Kidney (tissue), 14 donors: ENCODE measurements around the gene MTOR. TPM values are rescaled to one million over a fixed set of nuclear protein-coding genes. Genes with fewer than 3 reads are reported as not detected.

Experiments
- DNase-seq, 5 donors: peaks; one replicate each; pipeline ENCODE4 v3.0.0-alpha.2; 2013 to 2020
- FAIRE-seq: peaks from 2 replicates; lab custom pipeline; 2012; peaks lifted over from hg19 to GRCh38; lab: Jason Lieb, UNC
- H3K27ac ChIP-seq, 2 donors: one replicate each; pipeline ENCODE4 v1.7.0; 2013; ENCODE audit warnings: low read depth in 2 of 2, low read length in 2 of 2, inconsistent platforms in 1 of 2
- H3K27me3 ChIP-seq: one replicate; pipeline ENCODE4 v1.7.1; 2013; ENCODE audit warnings: low read length, inconsistent platforms; ENCODE audit not compliant: control insufficient read depth, insufficient read depth
- H3K36me3 ChIP-seq, 3 donors: one replicate each; pipeline versions ENCODE4 v1.7.0 to v1.7.1; 2013; ENCODE audit warnings: low read length in 3 of 3, control low read depth in 1 of 3, inconsistent platforms in 1 of 3; ENCODE audit not compliant: insufficient read depth in 3 of 3, control insufficient read depth in 2 of 3
- H3K4me1 ChIP-seq, 3 donors: one replicate each; pipeline versions ENCODE4 v1.7.0 to v1.7.1; 2013; ENCODE audit warnings: low read length in 3 of 3, inconsistent platforms in 1 of 3, low read depth in 1 of 3; ENCODE audit not compliant: control insufficient read depth in 2 of 3, insufficient read depth in 2 of 3
- H3K4me3 ChIP-seq, 3 donors: one replicate each; pipeline versions ENCODE4 v1.7.0 to v1.8.1; 2013; ENCODE audit warnings: low read length in 3 of 3, control low read depth in 1 of 3, inconsistent platforms in 1 of 3
- H3K9ac ChIP-seq, 3 donors: one replicate each; pipeline versions ENCODE4 v1.7.0 to v1.7.1; 2013; ENCODE audit warnings: low read length in 3 of 3, control low read depth in 1 of 3, inconsistent platforms in 1 of 3
- H3K9me3 ChIP-seq, 3 donors: one replicate each; pipeline versions ENCODE4 v1.7.0 to v1.7.1; 2013; ENCODE audit warnings: low read length in 3 of 3, control low read depth in 1 of 3, inconsistent platforms in 1 of 3; ENCODE audit not compliant: control insufficient read depth in 2 of 3, insufficient read depth in 1 of 3
- CTCF ChIP-seq: IDR thresholded peaks from 3 replicates; pipeline ENCODE4 v1.5.1; 2012; ENCODE audit warnings: mild to moderate bottlenecking, moderate library complexity, borderline replicate concordance; ENCODE audit not compliant: insufficient read depth; ENCODE audit errors: extremely low read depth
- intact Hi-C: fragments of 100-400 bp; cut with DNase I; formaldehyde crosslinking; loops from one replicate; pipeline ENCODE4 v1.11.1; 2022
- polyA plus RNA-seq: library from polyadenylated mRNA; stranded (reverse); fragments of 350-450 nt; fragmentation: Illumina TruSeq; extraction: RNeasy Lipid Tissue Mini Kit (QIAGEN cat#74804); gene quantifications from one replicate; pipeline ENCODE4 v1.2.3, GENCODE V29; 2014; ENCODE audit warnings: low read depth, low replicate concordance; ENCODE audit not compliant: insufficient read depth
- total RNA-seq: library from RNA; stranded (reverse); fragmentation: NEBNext Ultra II Directional; extraction: Animal tissue kit (Norgen Biotek cat#: 25700); gene quantifications from one replicate; pipeline ENCODE4 v1.2.1, GENCODE V29; 2021
- donor health status: control.
- donor health status: control.
- donor health status: control.
- donor health status: control.
- donor health status: control.
- donor health status: DM: yes; HTN: yes; CAD: no.
- donor health status: Normal renal cell carcinoma (clear cell type).

MTOR gene
- total and polyA plus RNA-seq, 2 donors from 2014 or later: 16.0 to 36.8 TPM

DNA sequence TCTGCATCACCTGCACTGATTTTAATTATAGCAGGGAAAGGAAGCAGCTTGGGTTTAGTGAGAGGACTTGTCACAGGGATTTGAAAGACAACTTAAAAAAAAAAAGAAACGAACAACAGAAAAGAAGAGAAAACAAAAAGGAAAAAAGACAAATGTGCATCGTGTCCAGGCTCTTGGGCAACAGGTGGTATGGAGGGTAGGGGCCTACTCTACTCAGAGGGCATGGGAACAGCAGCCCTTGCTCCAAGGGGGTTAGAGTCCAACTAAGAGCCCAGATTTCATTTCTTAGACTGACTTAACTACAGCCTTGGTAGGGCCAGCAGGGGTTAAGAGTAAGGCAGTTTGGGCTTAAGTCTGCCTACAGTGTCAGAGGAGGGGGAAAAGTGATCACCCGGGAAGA lies 147.4 kb downstream of the MTOR start:
- no peaks in the 10 kb centered on the region for H3K9me3 ChIP-seq
- FAIRE-seq (no peak), DNase-seq (no peak)
- H3K27me3 ChIP-seq: no peaks in the 10 kb centered on the region
- H3K36me3 ChIP-seq: peaks cover 2 to 38% (median 25%) of the 10 kb centered on the region in 3 donors
- H3K9ac ChIP-seq: no peak overlapping the region
- H3K4me3 ChIP-seq: no peak overlapping the region
- H3K27ac ChIP-seq: no peak overlapping the region
- H3K4me1 ChIP-seq: no peaks in the 10 kb centered on the region
- TF ChIP-seq CTCF: no peak
- intact Hi-C loops: no loop called here

GRCh38 chr1:11109047-11109760 lies 153.1 kb downstream of the MTOR start:
- Histone ChIP-seq H3K36me3 (peaks cover 2 to 44% (median 35%) of the 10 kb centered on the region in 3 donors), H3K27ac (no peak overlapping the region), H3K27me3 (no peaks in the 10 kb centered on the region), H3K9ac (no peak overlapping the region), H3K4me1 (no peaks in the 10 kb centered on the region), H3K4me3 (no peak overlapping the region), H3K9me3 (no peaks in the 10 kb centered on the region)
- FAIRE-seq (no peak), DNase-seq (no peak)
- intact Hi-C loops: no loop called here
- TF ChIP-seq CTCF: no peak

GRCh38 chr1:11107599-11107998 lies 154.8 kb downstream of the MTOR start:
- Histone ChIP-seq H3K9ac (no peak overlapping the region), H3K36me3 (peaks cover 2 to 39% (median 28%) of the 10 kb centered on the region in 3 donors), H3K4me3 (no peak overlapping the region), H3K4me1 (no peaks in the 10 kb centered on the region), H3K27ac (no peak overlapping the region), H3K9me3 (no peaks in the 10 kb centered on the region), H3K27me3 (no peaks in the 10 kb centered on the region)
- DNase-seq (peak in 4 of 5 donors; percentile 69 to 88 (median 82)), FAIRE-seq (no peak)
- intact Hi-C loops: no loop called here
- no peak for TF ChIP-seq CTCF

- Histone ChIP-seq H3K36me3 (peaks cover 2 to 32% (median 22%) of the 10 kb centered on the region in 3 donors), H3K9me3 (no peaks in the 10 kb centered on the region), H3K27ac (no peak overlapping the region), H3K9ac (no peak overlapping the region), H3K4me3 (no peak overlapping the region), H3K27me3 (no peaks in the 10 kb centered on the region), H3K4me1 (no peaks in the 10 kb centered on the region)
- no peak for TF ChIP-seq CTCF
- FAIRE-seq: no peak
- DNase-seq: peak in 3 of 5 donors; percentile 14 to 34 (median 23)
- intact Hi-C loops: no loop called here
Observed at GRCh38 chr1:11105586-11105985, 156.8 kb downstream of the MTOR start.
